A549 treated with ZK216348 at 1 μM for 4 hours (cell line): ENCODE results near the gene TPRN. TPM values are rescaled to one million over a fixed set of nuclear protein-coding genes. Genes with fewer than 3 reads are reported as not detected.

ENCODE experiments used
- total RNA-seq: library from RNA; stranded (reverse); fragments of 200-300 nt; extraction: Qiagen RNA extraction; gene quantifications from 5 replicates; pipeline ENCODE4 v1.2.3, GENCODE V29; 2022; ENCODE audit warnings: low read depth

Gene TPRN, protein sequence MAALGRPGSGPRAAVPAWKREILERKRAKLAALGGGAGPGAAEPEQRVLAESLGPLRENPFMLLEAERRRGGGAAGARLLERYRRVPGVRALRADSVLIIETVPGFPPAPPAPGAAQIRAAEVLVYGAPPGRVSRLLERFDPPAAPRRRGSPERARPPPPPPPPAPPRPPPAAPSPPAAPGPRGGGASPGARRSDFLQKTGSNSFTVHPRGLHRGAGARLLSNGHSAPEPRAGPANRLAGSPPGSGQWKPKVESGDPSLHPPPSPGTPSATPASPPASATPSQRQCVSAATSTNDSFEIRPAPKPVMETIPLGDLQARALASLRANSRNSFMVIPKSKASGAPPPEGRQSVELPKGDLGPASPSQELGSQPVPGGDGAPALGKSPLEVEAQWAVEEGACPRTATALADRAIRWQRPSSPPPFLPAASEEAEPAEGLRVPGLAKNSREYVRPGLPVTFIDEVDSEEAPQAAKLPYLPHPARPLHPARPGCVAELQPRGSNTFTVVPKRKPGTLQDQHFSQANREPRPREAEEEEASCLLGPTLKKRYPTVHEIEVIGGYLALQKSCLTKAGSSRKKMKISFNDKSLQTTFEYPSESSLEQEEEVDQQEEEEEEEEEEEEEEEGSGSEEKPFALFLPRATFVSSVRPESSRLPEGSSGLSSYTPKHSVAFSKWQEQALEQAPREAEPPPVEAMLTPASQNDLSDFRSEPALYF
- 5.5 to 10.4 TPM (median 10.2 TPM) in 5 replicates for total RNA-seq

DNA sequence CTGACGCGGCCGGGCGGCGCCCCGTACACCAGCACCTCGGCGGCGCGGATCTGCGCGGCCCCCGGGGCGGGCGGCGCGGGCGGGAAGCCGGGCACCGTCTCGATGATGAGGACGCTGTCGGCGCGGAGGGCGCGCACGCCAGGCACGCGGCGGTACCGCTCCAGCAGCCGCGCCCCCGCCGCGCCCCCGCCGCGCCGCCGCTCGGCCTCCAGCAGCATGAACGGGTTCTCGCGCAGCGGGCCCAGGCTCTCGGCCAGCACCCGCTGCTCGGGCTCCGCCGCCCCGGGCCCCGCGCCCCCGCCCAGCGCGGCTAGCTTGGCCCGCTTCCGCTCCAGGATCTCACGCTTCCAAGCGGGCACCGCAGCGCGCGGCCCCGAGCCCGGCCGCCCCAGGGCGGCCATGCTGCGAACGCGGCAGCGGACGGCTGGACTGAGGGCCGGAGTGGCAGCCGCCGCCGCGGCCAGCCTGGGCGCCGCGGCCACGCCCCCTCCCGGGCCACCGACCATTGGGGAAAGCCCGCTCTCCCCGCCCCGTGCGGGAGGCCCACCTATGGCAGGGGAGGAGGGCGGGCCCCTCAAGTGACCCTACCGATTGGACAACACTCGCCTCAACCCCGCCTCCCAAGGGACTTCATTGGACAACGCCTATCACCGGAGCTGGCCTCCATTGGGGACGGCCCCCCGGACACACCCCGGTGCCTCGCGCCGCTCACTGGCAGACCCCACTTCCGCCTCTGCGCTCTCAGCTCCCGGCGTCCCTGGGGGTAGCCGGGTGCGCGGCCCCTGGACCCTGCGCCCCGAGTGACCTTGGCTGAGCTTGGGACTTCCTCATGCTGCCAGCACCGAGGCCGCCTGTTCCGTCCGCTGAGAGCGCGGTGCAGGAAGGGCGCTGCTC lies at the start of gene TPRN:
Gene TPRN, minus strand, starts transcription at position 431 of the 894 bp plus-strand sequence. Its CDS starts 30 bp downstream, at position 401.

DNA sequence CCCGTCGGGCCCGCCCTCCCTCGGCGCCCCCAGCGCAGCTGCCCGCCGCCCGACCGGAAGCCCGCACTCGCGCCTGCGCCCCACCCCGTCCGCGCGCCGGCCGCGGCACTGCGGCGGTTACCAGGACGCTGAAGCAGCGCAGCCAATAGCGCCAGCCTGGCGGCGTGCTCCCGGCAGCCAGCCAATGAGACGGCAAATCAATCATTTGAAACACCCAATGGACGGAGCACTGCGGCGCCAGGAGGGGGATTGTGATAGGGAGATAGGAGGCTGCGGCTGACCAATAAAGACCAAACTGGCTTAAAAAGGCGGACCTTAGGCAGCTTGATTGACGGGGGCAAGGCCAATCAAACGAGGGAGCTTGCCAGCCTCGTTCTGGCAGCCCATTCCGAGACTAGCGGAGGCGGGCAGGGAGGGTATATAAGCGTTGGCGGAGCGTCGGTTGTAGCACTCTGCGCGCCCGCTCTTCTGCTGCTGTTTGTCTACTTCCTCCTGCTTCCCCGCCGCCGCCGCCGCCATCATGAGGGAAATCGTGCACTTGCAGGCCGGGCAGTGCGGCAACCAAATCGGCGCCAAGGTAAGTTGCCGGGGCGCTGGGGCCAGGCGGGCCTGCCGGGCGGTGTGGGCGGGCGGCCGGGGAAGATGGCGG lies 40.4 kb upstream of the TPRN start, which contains the start of gene TUBB4B:
Gene TUBB4B, plus strand, starts transcription at position 447 of the 649 bp plus-strand sequence. Its CDS starts 74 bp downstream, at position 521.

DNA sequence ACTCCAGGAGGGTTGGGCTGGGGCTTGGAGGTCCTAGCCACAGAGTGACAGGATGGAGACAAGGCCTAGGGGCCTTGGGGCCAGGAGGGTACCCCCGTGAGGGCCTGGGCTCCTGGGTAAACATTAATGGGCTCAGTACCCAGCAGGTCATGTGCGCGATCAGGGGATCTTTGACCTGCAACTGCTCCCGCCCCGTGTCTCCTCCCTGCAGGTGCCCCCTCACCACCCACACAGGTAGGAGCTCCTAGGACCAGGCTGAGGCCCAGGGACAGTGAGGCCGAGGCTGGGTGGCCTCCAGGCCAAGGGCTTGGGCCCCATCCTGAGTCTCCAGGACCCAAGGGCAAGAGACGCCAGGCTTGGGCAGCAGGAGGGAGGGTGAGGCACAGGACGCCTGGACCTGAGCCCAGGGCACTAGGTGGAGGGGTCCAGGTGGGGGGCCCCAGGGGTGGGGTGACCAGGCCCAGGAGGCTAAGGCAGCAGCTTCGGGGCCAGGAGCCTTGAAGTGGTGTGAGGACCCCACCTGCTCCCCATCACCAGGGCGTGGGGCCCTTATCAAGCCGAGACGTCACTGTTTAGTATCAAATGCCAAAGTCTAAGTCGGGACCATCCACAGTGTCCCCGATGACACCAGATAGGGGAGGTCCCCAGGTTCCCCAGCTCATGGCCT lies 30.3 kb upstream of the TPRN start, which contains the start of gene SLC34A3:
Gene SLC34A3, plus strand, starts transcription at position 197 of the 667 bp plus-strand sequence. CDS start 802 bp downstream, outside the sequence.

DNA sequence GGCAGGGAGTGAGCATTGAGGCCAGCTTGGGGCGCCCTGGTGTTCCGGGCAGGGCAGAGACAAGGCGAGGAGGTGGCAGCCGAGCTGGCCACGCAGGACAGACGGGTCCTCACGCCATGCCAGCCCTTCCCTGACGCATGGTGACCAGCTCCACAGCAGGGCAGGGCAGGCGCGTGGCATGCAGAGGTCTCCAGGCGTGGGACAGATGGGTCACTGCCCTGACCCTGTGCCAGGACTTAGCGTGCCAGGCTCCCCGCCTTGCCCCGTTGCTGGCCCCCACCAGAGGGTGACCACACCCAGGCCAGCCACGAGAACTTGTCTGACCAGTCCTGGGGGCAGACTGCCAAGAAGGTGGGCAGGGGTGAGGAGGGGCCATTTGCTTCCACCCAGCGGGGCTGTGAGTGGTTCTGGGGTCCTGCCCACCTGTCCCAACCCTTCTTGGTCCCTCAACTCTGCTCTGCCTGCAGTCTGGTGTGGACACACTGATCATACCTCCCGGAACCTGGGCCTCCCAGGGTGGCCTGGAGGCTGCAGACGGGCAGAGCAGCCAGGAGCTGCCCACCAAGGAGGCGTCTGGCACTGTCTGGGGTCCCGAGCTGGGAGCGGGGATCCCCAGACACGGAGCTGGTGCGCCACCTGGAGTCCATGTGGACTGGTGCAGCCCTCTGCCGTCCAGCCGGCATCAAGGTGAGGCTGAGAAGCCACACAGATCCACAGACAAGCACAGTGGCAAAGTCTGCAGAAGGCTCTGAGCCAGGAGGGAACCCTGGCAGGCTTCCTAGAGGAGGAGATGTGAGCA lies 26.7 kb upstream of the TPRN start, which contains the start of gene RNF224:
Gene RNF224, plus strand, starts transcription at position 449 of the 799 bp plus-strand sequence. CDS start 834 bp downstream, outside the sequence.

DNA sequence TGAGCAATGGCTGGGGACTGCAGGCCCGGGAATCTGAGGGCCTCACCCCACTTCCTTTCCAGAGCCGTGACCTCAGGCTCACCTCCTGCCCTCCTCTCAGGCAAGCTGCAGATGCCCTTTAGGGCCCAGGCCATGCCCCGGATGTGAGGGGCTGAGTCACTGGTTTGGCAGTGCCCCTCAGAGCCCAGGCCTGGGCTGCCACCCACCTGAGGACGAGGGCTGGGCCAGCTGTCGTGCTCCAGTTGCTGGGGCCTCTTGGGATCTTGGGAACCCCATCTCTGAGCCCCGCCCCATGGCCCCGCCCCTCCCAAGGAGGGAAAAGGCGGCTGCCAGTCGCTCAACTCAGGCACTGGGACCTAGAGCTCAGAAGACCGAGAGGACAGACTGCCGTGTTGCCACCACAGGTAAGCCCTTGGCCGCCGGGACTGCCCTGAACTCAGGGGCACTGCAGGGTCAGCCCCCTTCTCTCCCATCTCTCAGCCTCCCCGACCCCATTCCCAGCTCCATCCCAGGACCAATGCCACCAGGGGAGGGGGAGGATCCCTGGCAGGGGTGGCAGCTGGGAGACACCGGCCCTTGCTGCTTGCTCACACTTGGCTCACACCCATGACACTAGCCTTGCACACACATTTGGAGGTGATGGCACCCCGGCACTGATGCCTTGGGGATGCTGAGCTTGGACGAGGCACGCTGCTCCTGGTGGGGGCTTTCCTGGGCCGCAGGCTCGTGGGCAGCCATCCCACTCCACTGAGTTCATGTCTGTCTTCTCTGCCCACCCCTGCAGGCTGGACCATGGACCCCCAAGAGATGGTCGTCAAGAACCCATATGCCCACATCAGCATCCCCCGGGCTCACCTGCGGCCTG lies 24.5 kb upstream of the TPRN start, which contains the start of gene CYSRT1:
Gene CYSRT1, plus strand, starts transcription at position 345 of the 865 bp plus-strand sequence. Its CDS starts 448 bp downstream, at position 793.

DNA sequence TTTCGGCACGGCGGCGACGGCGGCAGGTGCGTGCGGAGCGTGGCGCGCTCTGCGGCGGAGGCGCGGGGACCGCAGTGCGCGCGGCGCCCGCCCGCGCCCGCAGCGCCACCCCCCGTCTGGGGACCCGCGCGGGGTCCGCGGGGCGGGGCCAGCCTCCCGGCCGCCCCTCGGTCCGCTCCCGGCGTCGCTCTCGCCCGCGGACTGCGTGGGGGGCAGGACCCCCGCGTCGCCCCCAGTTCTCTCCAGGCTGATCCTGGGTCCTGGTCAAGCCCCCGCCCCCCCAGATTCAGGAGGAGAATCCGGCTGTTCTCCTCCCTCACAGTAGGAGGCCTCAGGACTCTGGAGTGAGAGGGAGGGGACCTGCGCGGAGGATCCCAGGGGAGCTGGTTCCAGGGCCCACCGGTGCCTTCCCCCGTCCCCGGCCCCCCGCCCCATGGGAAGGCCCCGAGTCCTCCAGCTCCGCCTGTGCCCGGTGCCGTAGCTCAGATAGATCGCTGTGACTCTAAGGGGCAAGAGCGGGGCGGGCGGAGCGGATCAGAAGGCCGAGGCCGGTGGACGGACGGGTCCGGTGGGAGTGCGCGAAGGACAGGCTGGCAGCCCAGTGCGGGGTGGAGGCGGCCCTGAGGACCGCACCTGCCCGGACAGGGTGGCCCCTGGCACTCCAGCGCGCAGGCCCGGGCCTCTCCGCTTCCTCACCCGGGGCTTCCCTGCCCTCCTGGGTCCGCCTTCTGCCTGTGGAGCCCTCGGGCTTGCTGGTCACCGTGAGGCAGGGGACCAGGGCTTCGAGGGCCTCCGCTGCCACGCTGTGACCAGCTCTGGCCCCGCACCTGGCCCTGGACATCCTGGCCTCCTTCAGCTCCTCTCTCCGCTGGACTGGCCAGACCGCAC lies 21.9 kb upstream of the TPRN start, which contains the start of gene RNF208:
Gene RNF208, minus strand, starts transcription at position 51 of the 888 bp plus-strand sequence. CDS start 1,028 bp downstream, outside the sequence.

DNA sequence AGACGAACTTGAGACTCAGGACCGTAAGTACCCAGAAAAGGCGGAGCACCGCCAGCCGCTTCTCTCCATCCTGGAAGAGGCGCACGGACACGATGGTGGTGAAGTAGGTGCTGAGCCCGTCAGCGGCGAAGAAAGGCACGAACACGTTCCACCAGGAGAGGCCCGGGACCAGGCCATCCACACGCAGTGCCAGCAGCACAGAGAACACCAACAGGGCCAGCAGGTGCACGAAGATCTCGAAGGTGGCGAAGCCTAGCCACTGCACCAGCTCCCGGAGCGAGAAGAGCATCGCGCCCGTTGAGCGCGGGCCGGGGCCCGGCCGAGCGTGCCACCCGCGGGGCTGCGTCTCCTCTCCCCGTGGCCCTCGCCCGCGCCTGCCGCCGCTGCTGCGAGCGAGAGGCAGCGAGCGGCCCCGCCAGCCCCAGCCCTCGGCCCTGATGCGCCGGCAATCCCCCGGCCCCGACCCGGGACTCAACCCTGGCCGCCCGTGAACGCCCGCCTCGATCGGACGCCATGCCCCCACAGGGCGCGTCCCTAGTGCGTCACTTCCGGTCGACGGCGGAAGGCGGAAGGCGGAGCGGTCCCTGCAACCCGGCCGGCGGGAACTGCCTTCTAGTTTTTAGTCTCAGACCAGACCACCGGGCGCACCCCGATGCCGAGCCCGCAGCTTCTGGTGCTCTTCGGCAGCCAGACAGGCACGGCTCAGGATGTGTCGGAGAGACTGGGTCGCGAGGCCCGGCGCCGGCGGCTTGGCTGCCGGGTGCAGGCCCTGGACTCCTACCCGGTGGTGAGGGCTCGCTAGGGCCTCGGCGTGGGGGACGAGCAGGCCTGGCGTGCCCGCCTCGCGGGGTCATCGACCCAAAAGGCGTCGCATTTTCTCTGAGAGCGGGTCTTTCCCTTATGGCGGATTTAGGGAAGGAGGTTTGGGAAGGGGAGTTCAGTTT lies 4.9 kb upstream of the TPRN start, which contains the start of the genes NDOR1 and TMEM203:
Gene NDOR1, plus strand, starts transcription at position 575 of the 944 bp plus-strand sequence. Its CDS starts 78 bp downstream, at position 653.
Gene TMEM203, minus strand, starts transcription at position 523 of the 944 bp plus-strand sequence. Its CDS starts 234 bp downstream, at position 289.

DNA sequence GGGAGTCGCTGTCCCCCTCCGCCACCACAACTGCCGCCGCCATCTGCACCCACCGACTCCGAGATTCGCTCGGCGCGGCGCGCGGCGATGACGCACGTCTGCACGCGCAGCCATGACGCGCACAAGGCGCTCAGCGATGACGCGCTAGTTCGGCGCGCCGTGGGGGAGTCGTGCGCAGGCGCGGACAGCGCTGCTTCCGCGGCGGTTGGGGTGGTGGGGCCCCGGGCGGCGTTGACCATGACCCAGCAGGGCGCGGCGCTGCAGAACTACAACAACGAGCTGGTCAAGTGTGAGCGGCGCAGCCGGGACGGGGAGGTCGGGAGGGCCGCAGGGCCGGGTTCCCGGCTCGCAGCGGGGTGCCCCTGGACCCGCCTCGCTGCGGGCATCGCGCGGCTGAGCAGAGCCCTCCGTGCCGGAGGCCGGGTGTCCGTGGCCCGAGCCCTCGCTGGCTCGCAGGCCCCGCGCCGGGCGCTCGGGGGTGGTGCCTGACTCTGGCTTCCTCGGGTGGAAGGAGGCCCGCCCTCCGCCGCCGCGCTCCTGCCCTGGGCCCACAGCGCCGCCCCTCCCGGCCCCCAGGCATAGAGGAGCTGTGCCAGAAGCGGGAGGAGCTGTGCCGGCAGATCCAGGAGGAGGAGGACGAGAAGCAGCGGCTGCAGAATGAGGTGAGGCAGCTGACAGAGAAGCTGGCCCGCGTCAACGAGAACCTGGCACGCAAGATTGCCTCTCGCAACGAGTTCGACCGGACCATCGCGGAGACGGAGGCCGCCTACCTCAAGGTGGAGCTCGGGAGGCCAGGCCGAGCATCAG lies 11.8 kb downstream of the TPRN start, which contains the start of the genes ANAPC2 and SSNA1:
Gene ANAPC2, minus strand, starts transcription at position 71 of the 807 bp plus-strand sequence. Its CDS starts 28 bp downstream, at position 43.
Gene SSNA1, plus strand, starts transcription at position 187 of the 807 bp plus-strand sequence. Its CDS starts 51 bp downstream, at position 238.

DNA sequence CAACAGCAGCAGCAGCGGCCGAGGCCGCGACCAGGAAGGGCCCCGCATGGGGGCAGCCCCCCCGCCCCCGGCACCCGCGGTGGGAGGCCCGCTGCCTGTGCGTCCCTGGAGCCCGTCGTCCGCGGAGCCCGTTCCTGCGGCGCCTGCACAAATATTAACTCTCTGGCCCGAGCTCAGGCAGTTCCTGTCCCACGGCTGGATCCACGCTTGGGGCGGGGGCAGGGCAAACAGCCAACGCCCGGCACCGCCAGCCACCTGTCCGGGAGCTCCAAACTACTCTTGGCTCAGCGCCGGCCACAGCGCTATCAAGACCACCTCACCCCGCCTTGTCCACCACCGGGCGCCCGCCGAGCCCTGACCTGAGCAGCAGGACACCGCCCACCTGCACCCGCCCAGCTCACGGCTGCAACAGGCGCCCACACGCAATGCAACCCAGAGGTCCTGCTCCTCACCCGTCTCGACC lies 30.6 kb downstream of the TPRN start, which contains the start of gene LRRC26:
Gene LRRC26, minus strand, starts transcription at position 156 of the 463 bp plus-strand sequence. Its CDS starts 108 bp downstream, at position 48.

Other genes with a start within 250 kb of the TPRN start
- gene LCN12, start 248.5 kb downstream of the TPRN start, total RNA-seq = 0.41 to 2.0 TPM (median 1.0 TPM) in 5 replicates
- 0.33 to 0.56 TPM (median 0.45 TPM) in 4 of 5 replicates, not detected in the other for gene PTGDS, start 223.2 kb downstream of the TPRN start, total RNA-seq
- 0.08 to 0.18 TPM (median 0.12 TPM) in 3 of 5 replicates, not detected in the others for gene LCNL1, start 217.7 kb downstream of the TPRN start, total RNA-seq
- gene PAXX, start 208.3 kb downstream of the TPRN start, total RNA-seq = 37.9 to 83.8 TPM (median 71.5 TPM) in 5 replicates
- gene CLIC3, start 204.2 kb downstream of the TPRN start, total RNA-seq = 2.2 to 4.2 TPM (median 3.7 TPM) in 5 replicates
- 12.6 to 32.5 TPM (median 25.5 TPM) in 5 replicates for gene ABCA2, start 172.5 kb downstream of the TPRN start, total RNA-seq
- 0.07 TPM in 1 of 5 replicates, not detected in the others for gene FUT7, start 168.7 kb downstream of the TPRN start, total RNA-seq
- 26.4 to 93.7 TPM (median 81.5 TPM) in 5 replicates for gene NPDC1, start 154.6 kb downstream of the TPRN start, total RNA-seq
- 1.0 to 2.3 TPM (median 1.5 TPM) in 5 replicates for gene ENTPD2, start 146.7 kb downstream of the TPRN start, total RNA-seq
- 12.1 to 27.8 TPM (median 24.6 TPM) in 5 replicates for gene SAPCD2, start 130.2 kb downstream of the TPRN start, total RNA-seq
- gene UAP1L1, start 123.2 kb downstream of the TPRN start, total RNA-seq = 9.0 to 14.6 TPM (median 11.9 TPM) in 5 replicates
- 33.8 to 56.7 TPM (median 50.2 TPM) in 5 replicates for gene MAN1B1, start 113.8 kb downstream of the TPRN start, total RNA-seq
- gene DPP7, start 86.0 kb downstream of the TPRN start, total RNA-seq = 52.8 to 134 TPM (median 106 TPM) in 5 replicates
- gene GRIN1, start 61.6 kb downstream of the TPRN start, total RNA-seq = 0.14 to 0.76 TPM (median 0.27 TPM) in 5 replicates
- gene LRRC26, start 30.7 kb downstream of the TPRN start, total RNA-seq = 0.39 to 2.0 TPM (median 1.6 TPM) in 5 replicates
- not detected in 5 replicates for gene TMEM210, start 28.7 kb downstream of the TPRN start, total RNA-seq
- gene ANAPC2, start 12.2 kb downstream of the TPRN start, total RNA-seq = 19.0 to 41.0 TPM (median 34.9 TPM) in 5 replicates
- gene SSNA1, start 12.1 kb downstream of the TPRN start, total RNA-seq = 85.9 to 156 TPM (median 148 TPM) in 5 replicates
- 29.5 to 49.4 TPM (median 47.9 TPM) in 5 replicates for gene TMEM203, start 4.9 kb upstream of the TPRN start, total RNA-seq
- 7.4 to 20.8 TPM (median 16.2 TPM) in 5 replicates for gene NDOR1, start 5.0 kb upstream of the TPRN start, total RNA-seq
- gene RNF208, start 21.5 kb upstream of the TPRN start, total RNA-seq = 0.79 to 2.6 TPM (median 2.0 TPM) in 5 replicates
- 2.8 to 5.4 TPM (median 4.2 TPM) in 5 replicates for gene CYSRT1, start 24.4 kb upstream of the TPRN start, total RNA-seq
- 0.13 to 0.58 TPM (median 0.39 TPM) in 4 of 5 replicates, not detected in the other for gene RNF224, start 26.8 kb upstream of the TPRN start, total RNA-seq
- 0.13 to 0.19 TPM in 2 of 5 replicates, not detected in the others for gene SLC34A3, start 30.2 kb upstream of the TPRN start, total RNA-seq
- 522 to 871 TPM (median 814 TPM) in 5 replicates for gene TUBB4B, start 40.5 kb upstream of the TPRN start, total RNA-seq
- gene STPG3, start 50.5 kb upstream of the TPRN start, total RNA-seq = not detected in 5 replicates
- 36.5 to 63.8 TPM (median 58.5 TPM) in 5 replicates for gene NELFB, start 54.6 kb upstream of the TPRN start, total RNA-seq
- gene TOR4A, start 77.0 kb upstream of the TPRN start, total RNA-seq = 13.6 to 33.0 TPM (median 30.5 TPM) in 5 replicates
- 1.9 to 7.2 TPM (median 5.6 TPM) in 5 replicates for gene NRARP, start 101.5 kb upstream of the TPRN start, total RNA-seq
- 2.5 to 6.8 TPM (median 6.4 TPM) in 5 replicates for gene EXD3, start 222.4 kb upstream of the TPRN start, total RNA-seq
- 0.53 to 2.1 TPM (median 1.9 TPM) in 5 replicates for gene NOXA1, start 222.7 kb upstream of the TPRN start, total RNA-seq
- gene ENTPD8, start 240.6 kb upstream of the TPRN start, total RNA-seq = 0.18 to 0.29 TPM (median 0.19 TPM) in 5 replicates